Dermis blood vessel endothelial cell (primary cell): Measurements from ENCODE around the gene SNX8. TPM values are rescaled to one million over a fixed set of nuclear protein-coding genes. Genes with fewer than 3 reads are reported as not detected.

Source experiments
- DNase-seq: peaks from one replicate; pipeline ENCODE4 v3.0.0; 2010
- total RNA-seq: library from RNA; depleted of rRNA; stranded (reverse); fragments of >200 nt; gene quantifications from 2 replicates; pipeline ENCODE4 v1.2.3, GENCODE V29; 2014

SNX8 gene
- total RNA-seq, 1 donor from 2014 or later = 9.4 TPM

DNA sequence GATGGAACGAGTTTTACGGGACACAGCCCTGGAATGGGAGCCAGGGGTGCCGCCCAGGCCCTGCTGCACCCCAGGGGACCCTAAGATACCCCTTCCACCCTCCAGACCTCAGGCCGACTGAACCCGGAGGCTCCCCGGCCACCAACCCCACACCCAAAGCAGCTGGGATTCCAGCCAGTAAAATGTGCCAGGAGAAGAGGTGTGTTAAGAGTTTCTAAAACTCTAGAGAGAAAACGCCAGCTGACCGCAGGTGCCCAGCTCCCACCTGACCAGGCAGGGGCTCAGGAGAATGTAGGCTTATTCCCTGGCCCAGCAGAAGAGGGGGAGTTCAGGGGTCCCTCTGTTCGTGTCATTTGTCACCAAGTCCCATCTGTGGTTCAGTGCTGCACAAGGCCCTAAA is 54.8 kb downstream of the SNX8 start:
- no peak for DNase-seq

DNA sequence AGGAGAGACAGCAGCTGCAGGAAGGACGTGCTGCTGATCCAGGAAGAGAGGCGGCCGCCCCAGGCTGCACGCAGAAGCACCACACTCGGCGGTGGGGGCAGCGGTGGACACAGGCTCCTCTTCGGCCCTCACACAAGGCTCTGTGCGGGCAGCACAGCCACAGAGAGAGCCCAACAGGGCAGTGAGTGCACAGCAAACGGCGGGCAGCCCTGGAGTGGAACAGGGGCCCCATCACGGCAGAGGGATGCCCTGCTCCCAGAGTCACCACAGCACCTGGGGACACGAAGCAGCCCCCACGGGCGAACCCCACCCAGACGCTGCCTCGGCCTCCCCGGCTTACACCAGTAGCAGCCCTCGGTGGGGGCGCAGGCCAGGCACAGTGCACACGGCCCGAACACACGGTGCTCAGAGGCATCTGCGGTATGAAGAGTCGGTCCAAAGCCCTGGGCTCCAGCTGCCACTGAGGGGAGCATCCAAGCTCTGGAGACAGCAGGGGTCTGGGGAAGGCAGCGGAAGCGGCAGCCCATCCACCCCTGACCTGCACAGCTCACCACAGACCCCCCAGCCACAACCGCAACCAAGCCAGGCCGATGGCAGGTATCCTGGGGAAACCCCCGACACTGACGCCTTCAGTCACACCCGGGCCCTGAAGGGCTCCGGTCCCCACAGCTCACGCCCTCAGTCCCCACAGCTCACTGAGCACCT is 55.4 kb downstream of the SNX8 start:
- DNase-seq = no peak

DNA sequence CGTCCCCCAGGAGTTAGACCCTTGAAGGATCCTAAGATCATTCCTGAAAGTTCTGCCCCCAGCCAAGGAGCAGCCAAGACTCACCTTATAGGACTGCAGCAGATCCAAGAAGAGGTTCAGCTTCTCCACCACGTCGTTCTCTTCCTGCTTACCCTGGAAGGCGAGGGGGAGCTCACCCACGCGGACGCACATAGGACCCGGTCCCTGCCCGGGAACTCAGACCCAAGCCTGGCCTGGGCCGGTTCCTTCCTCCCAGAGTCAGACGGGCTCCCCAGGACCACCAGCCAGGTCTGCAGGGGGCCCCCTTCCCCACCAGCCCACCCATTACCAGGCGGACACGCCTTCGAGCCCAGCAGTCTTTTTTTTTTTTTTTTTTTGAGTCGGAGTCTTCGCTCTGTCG is 56.6 kb downstream of the SNX8 start:
- no peak for DNase-seq

DNA sequence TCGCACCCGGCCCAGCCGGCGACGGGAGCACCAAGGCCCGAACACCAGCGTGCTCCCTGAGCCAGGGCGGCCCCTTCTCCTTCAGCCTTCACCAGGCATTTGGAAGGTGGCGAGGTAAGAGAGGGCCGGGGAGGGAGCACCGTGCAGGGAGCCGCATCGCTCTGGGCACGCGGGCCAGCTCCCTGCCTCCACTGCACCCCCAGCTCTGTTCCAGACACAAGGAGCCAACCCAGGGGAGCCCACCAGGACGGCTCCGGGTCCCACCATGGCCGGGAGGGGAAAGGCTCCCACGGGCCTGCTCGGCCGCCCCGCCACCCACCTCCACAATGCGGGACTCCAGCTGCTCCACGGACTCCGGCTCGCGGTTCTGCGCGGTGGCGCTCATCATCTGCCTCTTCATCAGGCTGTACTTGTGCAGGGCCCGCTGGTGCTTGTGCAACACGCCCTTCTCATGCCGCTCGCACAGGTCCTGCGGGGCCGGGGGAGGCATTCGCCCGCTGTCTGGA is 57.1 kb downstream of the SNX8 start:
- no peak for DNase-seq

DNA sequence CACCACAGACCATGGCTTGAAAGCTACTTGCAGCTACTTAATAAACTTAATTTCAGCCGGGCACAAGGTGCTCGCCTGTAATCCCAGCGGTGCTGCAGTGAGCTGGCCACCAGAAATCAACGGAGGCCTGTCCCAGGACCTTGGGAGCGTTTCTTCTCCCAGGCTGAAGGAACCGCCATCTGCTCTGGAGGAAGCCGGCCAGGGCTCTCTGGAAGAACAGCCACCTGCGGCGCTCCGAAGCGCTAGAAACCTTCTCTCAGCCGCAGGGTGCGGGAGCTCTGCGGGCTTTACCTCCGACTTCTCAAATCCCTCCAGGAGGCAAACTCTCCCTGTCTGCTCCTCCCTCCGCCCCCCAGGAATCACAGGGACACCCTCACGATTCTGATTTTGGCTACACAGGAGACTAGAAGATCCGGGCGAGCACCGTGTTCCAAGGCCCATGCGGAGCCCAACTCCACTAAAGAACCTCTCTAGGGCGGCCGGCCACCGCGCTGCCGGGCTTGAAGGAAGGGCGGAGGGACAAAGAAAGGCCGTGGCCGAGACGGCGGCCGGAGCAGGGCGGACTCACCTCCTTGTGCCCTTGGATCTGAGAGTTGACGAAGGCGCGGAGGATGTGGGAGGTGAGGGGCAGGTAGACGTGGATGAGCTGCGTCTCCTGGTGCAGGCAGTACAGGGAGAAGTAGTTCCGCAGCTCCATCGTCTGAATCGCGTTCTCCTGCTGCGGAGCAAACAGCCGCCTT is 57.8 kb downstream of the SNX8 start:
- DNase-seq = no peak

DNA sequence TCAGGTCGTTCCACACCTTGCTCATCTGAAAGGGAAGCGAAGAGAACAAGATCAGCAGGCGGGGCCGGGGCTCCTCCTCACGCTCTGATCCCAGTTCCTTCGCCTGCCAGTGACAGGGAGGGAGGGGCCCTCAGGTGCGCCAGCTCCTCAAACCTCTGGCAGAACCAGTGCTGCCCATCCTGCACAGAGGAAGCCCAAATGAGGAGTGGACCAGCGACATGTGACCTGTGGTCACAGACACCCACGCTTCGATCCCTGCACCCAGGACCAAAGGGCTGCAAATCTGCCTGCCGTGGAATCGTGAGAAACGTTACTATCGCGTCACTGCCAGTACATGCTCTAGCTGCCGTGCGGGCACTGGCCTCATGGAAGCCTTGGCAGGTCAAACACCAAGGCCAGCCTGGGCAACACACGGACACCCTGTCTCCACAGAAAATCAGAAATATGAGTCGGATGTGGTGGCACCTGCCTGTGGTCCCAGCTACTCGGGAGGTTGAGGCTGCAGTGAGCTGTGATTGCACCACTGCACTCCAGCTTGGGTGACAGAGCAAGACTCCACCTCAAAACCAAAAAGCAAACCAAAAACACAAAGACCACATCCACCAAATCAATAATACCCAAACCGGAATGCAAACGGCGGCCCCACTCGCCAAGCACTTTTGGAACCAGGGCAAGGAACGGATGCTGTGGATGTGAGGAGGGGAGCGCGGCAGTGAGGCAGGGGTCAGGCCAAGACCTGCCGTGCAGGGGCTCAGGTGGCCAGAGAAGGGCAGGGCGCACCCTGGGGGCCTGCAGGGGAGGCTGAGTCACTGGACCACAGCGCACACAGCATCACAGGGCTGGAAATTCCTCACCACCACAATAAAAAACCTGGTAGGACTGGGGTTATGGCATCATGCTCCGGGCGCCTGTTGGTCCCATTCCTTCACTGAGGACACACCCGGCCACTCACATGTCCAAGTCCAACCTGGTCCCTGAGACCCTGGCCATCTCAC is 58.8 kb downstream of the SNX8 start:
- DNase-seq = no peak

DNA sequence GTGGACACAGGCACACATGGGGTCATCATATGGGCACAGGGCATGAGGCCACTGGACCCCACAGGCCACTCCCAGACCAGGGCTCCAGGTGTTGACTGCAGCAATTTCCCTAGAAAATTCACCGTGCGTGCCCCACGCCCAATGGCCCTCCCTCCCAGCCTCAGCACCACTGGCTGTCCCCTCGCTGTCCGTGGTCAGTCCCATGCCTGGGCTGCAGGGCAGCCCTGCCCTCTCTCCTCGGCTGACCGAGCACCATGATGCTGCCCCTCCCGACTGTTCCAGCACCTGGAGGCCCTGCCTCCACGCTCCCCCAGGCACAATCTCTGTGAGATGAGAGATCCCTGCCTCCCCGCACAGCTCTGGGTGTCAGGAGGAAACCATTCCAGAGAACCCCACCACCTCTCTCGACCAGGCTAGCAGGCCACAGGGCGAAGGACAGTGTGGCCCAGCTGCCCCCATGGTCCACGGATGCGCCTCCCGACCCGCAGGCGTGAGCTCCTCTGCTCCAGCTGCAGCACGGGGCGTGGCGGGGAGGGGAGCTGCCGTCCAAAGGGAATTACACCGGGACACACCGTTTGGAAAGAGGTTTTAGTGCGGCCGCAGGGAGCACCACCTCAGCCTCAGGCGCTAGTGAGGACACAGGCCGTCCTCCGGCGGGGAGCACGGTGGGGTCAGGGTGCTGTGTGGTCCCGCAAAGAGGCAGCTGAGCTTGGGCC is 59.7 kb downstream of the SNX8 start:
- no peak for DNase-seq

DNA sequence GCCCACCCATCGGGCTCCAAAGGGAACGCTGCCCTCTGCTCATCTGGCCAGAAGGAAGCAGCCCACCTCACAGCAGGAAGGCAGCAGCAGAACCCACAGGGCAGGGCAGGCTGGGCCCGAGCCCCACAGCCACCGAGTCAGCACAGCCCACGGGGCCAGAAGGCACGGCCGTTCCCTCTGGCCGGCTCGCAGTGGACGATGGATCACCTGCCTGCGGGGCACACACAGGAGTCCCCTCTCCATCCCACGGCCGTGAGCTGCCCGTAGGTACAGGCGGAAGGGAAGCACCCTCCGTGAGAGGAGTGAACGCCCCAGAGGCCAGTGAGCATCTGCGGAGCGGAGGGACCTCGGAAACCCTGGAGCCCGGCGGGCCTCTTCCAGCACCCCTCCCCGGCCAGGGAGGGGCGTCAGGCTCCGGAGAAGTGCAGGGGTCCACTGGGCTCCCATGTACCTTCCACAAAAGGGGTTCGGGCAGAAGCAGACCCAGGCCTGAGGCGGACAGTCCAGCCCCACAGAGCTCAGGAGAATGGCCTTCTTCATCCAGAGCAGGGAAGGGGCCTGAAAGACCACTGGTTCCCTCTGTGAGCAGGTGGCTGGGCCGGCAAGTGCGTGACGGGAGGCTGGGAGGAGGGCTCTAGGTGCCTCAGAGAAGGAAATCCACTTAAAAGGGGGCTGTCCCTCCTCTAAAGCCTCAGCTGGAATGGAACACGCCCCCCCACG is 60.6 kb downstream of the SNX8 start:
- no peak for DNase-seq

DNA sequence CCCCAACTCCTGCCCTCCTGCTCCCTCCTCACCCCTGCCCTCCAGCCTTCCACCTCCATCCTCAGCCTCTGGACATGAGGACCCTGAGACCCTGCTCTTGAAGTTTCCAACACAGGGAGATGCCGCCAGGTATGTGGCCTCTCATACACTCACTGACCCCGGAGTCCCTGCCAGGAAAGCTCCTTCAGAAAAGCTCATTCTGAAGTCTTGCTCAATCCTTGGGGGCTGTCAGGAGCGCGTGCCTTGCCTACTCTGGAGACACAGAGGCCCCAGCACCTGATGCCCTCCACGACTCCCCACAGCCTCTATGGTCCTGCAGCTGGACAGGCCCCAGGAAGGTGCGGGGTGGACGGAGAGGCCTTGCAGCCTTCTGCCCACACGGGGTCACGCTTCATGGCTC is 61.2 kb downstream of the SNX8 start:
- DNase-seq = no peak

DNA sequence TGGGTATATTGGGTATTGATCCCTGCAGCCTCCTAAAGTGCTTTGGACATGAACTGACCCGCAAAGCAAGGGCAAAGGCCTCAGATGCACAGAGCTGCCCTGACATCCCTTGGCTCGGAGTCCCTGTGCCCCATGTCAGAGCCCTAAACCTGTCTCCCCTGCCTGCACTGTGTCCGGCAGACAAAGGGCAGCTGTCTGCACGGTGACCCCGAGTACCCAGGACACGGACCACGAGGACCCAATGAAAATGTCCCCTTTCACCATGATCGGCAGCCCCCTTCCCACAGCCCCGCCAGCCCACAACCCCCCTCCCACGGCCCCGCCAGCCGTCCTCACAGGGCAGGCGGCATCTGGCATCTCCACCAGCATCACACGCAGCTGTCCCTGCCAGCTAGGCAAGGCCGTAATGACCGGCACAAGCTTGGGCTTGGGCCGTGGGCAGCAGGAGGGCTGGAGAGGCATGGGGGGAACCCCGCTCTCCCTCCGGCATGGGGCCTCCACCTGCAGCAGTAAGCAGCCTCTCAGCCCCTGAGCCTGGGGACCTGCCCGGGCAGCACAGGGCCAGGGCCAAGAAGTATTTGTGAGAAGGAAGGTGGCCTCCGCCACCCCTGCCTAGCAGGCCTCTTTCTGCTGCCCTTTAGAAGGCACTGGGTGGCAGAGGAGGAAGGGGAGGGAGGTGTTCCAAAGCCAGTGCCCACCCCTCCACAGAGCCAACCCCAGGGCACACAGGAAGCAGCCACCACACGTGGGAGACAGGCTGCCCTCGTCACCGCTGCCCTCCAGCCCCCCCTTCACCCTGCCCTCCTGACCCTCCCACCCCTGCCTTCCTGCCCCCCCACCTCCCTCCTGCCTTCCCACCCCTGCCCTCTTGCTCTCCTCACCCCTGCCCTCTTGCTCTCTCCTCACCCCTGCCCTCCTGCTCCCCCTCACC is 62.1 kb downstream of the SNX8 start:
- no peak for DNase-seq

DNA sequence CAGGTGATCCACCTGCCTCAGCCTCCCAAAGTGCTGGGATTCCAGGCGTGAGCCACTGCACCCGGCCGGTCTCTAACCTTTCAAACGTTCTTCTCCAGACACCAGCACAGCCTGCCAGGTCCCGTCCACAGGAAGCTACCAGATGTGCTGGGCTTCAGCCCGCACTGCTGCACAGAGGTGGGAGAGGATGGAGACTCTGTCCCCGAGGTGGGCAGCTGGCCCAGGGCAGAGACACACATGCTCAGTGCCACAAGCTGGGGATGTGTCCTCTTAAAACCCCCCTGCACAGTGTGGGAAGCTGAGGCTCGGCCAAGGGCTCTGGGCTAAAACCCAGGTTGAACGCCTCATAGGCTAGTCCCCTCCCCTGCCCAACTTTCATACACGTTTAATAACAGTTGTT is 62.9 kb downstream of the SNX8 start:
- DNase-seq = no peak

DNA sequence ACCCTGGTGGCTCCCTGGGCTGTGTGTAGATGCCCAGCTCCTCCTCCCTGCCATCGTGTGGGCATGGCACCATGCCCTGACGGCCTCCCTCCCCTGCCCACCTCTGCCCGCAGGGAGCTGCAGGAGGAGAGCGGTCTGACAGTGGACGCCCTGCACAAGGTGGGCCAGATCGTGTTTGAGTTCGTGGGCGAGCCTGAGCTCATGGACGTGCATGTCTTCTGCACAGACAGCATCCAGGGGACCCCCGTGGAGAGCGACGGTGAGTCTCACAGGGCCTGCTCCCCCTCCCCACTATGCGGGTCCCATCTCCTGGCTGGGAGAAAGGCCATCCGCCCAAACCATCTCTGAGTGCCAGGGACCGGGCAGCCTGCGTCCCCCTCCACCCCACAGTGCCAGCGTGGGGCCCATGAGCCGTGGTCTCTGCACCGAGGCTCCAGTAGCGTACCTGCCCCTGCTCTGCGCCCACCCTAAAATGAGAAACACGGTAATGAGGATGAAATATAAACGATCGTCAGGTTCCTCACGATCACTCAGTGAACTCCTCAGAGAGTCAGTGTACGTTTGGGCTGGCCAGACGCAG is 64.4 kb downstream of the SNX8 start:
- no peak for DNase-seq

DNA sequence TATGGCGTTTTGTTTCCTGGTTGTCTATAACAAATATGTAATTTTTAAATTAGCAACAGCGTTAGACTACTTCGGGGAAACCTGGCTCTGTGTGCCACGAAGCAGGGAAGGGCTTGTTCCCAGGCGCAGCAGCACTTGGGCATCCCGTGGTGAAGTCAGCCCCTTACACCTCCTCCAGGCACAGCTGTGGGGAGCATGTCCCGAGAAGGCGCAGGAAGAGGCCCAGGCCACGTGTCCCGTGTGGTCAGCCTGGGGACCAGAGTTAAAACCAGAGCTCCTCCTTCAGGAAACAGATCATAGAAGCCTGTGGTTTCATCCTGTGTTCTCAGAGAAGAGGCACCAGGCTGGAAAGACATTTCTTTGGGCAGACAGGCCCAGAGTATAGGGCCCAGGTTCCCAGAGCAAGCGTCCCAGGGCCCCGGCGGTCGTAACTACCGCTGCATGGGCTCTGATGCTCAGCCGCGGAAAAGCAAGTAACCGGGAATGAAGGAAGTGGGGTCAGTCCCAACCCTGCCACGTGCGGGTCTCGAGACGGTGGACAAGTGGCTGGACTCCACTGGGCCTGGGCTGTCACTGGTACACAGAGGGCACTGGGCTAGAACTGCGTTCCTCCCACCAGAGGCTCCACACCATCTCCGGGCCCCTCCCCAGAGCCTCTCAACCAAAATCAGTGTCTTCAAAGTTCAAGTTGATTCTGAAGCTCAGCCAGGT is 65.1 kb downstream of the SNX8 start:
- DNase-seq = peak; percentile 90

DNA sequence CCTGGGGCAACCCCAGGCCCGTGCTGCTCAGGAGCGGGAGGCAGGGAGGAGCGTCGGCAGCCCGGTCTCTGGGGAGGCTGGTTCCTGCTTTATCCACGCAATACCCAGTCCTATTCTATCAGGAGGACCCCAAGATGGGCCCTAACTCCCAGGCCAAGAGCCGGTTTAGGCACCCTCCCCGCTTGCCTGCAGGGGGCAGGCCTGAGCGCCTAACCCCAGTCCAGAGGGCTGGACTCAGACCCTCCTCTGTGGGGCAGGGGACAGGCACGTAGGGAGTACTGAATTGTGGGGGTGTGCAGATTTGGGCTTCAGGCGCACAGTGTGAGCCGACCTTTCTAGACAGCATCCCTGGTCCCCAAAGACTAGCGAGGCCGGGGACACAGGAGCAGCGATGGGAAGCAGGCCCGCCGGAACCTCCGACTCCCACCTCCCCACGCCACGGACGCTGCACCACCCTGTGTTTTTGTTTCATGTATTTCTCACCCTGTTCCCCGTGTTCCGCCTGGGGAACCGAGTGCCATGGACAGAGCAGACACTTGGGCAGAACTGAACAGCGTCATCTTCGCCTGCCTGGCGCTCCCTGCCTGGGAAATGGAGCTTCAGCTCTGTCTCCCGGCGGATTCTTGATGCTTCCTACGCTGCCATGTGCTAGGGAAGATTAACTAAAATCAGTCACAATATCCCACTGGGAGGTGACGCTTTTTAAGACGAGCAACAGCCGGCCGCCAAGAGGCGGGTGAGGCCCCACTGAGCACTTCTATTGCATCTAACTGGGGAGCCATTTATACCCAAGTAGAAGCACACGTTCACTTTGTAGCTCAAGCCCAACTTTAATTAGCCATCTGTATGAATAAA is 66.9 kb downstream of the SNX8 start:
- DNase-seq = peak; percentile 54

DNA sequence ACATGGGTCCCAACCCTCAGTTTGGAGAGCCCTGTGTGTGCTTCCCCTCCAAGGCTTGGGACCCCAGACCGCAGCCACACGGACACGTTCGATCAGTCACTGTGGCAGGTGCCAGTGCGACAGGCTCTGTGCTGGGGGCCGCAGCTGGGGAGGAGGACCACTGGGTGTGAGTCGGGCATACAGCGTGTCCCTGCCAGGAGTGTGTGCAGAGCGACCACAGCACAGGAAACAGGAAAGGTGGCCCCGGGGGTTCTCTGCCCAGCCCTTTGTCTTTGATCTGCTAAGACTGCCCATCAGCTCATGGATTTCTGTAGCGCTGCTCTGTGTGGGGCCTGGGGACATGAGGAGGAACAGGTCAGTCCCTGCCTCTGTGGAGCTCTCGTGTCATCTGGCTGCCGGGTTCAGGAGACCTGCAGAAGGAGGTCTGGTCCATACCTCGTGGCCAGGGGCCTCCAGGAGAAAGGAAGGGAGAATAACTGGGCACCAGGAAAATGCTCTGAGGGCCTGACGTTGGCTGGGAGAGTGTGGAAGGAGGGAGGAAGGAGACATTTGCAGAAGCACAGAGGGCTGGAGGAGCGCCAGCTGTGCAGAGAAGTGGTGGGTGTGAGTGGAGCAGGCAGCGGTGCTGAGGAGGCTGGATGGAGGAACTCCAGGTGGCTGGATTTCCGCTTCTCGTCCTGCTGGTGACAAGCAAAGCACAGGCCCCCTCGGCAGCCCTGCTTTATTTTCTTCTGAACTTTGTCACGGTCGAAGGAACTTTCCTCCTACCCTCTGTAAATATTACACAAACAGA is 68.2 kb downstream of the SNX8 start:
- DNase-seq = no peak

DNA sequence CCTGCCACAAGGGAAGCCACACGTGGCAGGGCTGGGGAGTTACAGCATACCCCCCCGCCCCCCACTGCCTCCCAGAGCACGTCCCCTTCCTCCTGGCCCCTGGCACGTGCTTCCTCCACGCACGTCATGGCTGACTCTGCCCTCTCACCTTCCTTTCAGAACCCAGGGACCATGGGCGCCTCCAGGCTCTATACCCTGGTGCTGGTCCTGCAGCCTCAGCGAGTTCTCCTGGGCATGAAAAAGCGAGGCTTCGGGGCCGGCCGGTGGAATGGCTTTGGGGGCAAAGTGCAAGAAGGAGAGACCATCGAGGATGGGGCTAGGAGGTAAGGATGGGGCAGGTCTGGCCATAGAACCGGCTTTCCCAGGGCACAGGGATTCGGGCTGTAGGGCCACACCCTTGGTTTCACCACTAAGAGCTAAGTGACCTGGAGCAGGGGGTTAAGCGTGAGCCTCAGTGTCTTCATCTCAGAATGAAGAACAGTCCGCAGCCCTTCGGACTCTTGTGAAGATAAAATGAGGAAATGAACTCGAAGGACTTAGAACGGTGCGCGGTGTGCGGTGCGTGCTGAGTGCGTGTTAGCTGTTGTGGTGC is 69.7 kb downstream of the SNX8 start:
- no peak for DNase-seq

DNA sequence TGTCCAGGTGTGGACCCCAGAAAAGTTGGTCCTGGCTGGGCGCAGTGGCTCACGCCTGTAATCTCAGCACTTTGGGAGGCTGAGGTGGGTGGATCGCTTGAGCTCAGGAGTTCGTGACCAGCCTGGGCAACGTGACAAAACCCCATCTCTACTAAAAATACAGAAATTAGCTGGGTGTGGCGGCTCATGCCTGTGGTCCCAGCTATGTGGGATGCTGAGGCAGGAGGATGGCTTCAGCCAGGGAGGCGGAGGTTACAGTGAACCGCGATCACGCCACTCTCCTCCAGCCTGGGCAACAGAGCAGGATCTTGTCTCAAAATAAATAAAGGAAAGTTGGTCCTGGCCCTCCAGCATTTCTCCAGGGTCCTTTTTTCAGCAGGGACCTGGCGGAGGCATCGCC is 70.8 kb downstream of the SNX8 start:
- no peak for DNase-seq
